Mesenchymal stem cell (in vitro differentiated cells and primary cell): Measurements from ENCODE around the gene CDC42BPA.
A peak's percentile ranks its signal among the peaks of the same experiment; 100 is the strongest.

Source experiments
- DNase-seq: peaks from one replicate; pipeline ENCODE4 v3.0.0-alpha.2; 2013
- H2AFZ ChIP-seq: one replicate; pipeline ENCODE4 v1.6.1; 2013; ENCODE audit warnings: low read depth, mild to moderate bottlenecking, control low read depth, inconsistent platforms, low read length, moderate library complexity
- H2AK5ac ChIP-seq: 2 replicates; pipeline ENCODE4 v1.6.1; 2013; ENCODE audit warnings: low read length, moderate library complexity, mild to moderate bottlenecking, inconsistent platforms; ENCODE audit not compliant: severe bottlenecking
- H2BK120ac ChIP-seq: one replicate; pipeline ENCODE4 v1.6.1; 2013; ENCODE audit warnings: low read depth, mild to moderate bottlenecking, inconsistent platforms, low read length, moderate library complexity
- H2BK12ac ChIP-seq, 2 experiments: one replicate each; pipeline ENCODE4 v1.6.1; 2013; ENCODE audit warnings: inconsistent platforms in 2 of 2, low read length in 2 of 2, mild to moderate bottlenecking in 2 of 2, moderate library complexity in 2 of 2, control low read depth in 1 of 2
- H2BK15ac ChIP-seq: one replicate; pipeline ENCODE4 v1.6.1; 2013; ENCODE audit warnings: mild to moderate bottlenecking, low read depth, inconsistent platforms; ENCODE audit not compliant: poor library complexity, severe bottlenecking
- H2BK5ac ChIP-seq: 2 replicates; pipeline ENCODE4 v1.6.1; 2013; ENCODE audit warnings: low read depth, mild to moderate bottlenecking, low read length, control low read depth, inconsistent platforms; ENCODE audit not compliant: poor library complexity, severe bottlenecking
- H3K14ac ChIP-seq, 2 experiments: one replicate each; pipeline ENCODE4 v1.6.1; 2013; ENCODE audit warnings: inconsistent platforms in 2 of 2, low read length in 2 of 2, control low read depth in 1 of 2, mild to moderate bottlenecking in 1 of 2, moderate library complexity in 1 of 2
- H3K18ac ChIP-seq, 2 experiments: one replicate each; pipeline ENCODE4 v1.6.1; 2013; ENCODE audit warnings: inconsistent platforms in 2 of 2, low read length in 2 of 2, control low read depth in 1 of 2, low read depth in 1 of 2, mild to moderate bottlenecking in 1 of 2
- H3K23ac ChIP-seq, 2 experiments: one replicate each; pipeline ENCODE4 v1.6.1; 2013; ENCODE audit warnings: inconsistent platforms in 2 of 2, low read length in 2 of 2, mild to moderate bottlenecking in 2 of 2, moderate library complexity in 2 of 2, control low read depth in 1 of 2
- H3K27ac ChIP-seq: 2 replicates; pipeline ENCODE4 v1.5.1; 2013; ENCODE audit warnings: mild to moderate bottlenecking, moderate library complexity, low read length, control low read depth, inconsistent platforms; ENCODE audit not compliant: poor library complexity, severe bottlenecking
- H3K27me3 ChIP-seq, 2 experiments: 2 replicates each; pipeline versions ENCODE4 v1.6.1 to v1.7.0; 2013; ENCODE audit warnings: low read length in 2 of 2, mild to moderate bottlenecking in 2 of 2, moderate library complexity in 2 of 2, control low read depth in 1 of 2, inconsistent platforms in 1 of 2; ENCODE audit not compliant: control insufficient read depth in 1 of 2, insufficient read depth in 1 of 2
- H3K36me3 ChIP-seq, 2 experiments: 2 replicates each; pipeline versions ENCODE4 v1.6.1 to v1.7.0; 2013; ENCODE audit warnings: low read length in 2 of 2, control low read depth in 1 of 2, inconsistent platforms in 1 of 2, low read depth in 1 of 2, mild to moderate bottlenecking in 1 of 2; ENCODE audit not compliant: insufficient read depth in 2 of 2, control insufficient read depth in 1 of 2
- H3K4ac ChIP-seq, 2 experiments: one replicate each; pipeline ENCODE4 v1.6.1; 2013; ENCODE audit warnings: inconsistent platforms in 2 of 2, low read length in 2 of 2, mild to moderate bottlenecking in 2 of 2, moderate library complexity in 2 of 2, control low read depth in 1 of 2, low read depth in 1 of 2
- H3K4me1 ChIP-seq: 2 replicates; pipeline ENCODE4 v1.6.1; 2013; ENCODE audit warnings: low read depth, low read length, control low read depth; ENCODE audit not compliant: control insufficient read depth, insufficient read depth
- H3K4me2 ChIP-seq: 2 replicates; pipeline ENCODE4 v1.6.1; 2013; ENCODE audit warnings: low read length, mild to moderate bottlenecking, inconsistent platforms; ENCODE audit not compliant: poor library complexity, severe bottlenecking
- H3K4me3 ChIP-seq, 2 experiments: 2 replicates each; pipeline versions ENCODE4 v1.5.1 to v1.7.0; 2013; ENCODE audit warnings: low read length in 2 of 2, mild to moderate bottlenecking in 2 of 2, control low read depth in 1 of 2, low read depth in 1 of 2; ENCODE audit not compliant: insufficient read depth in 1 of 2
- H3K79me1 ChIP-seq: replicated peaks from 2 replicates; pipeline ENCODE4 v1.6.1; 2013; ENCODE audit warnings: mild to moderate bottlenecking, control low read depth, low read length, inconsistent platforms; ENCODE audit not compliant: poor library complexity, severe bottlenecking
- H3K9ac ChIP-seq: 2 replicates; pipeline ENCODE4 v1.7.0; 2013; ENCODE audit warnings: mild to moderate bottlenecking, low read length, moderate library complexity
- H3K9me3 ChIP-seq: 2 replicates; pipeline ENCODE4 v1.7.0; 2013; ENCODE audit warnings: mild to moderate bottlenecking, low read length; ENCODE audit not compliant: control insufficient read depth
- H4K8ac ChIP-seq: one replicate; pipeline ENCODE4 v1.6.1; 2013; ENCODE audit warnings: inconsistent platforms, mild to moderate bottlenecking, low read length, moderate library complexity
- H4K91ac ChIP-seq: one replicate; pipeline ENCODE4 v1.6.1; 2013; ENCODE audit warnings: mild to moderate bottlenecking, low read length, inconsistent platforms
- WGBS: methylation state at CpG from one replicate; pipeline ENCODE4 v1.1.7; 2013; ENCODE audit warnings: mixed read lengths; 5-methylcytosine and 5-hydroxymethylcytosine counted together

The CDC42BPA gene

DNA sequence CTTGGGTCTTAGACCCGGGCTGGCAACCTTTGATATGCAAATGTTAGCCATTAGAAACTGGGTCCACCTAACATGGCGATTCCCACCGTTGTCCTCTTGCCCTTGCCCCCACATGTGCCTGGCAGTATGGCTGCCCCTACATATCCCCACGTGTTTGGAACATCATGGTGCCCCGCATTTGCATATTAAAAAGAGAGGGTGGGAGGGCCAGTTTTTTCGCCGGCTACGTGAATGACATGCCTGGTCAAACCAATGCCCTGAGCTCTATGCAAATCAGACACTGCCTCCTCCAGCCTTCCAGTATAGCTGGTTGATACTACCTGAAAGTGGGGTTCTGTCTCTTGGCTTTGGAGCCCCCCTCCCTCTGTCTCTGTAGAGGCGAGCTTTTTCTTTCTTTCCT lies 133.0 kb downstream of the CDC42BPA start:
- 75% methylated on average over 9 of the region's 9 CpGs for WGBS

DNA sequence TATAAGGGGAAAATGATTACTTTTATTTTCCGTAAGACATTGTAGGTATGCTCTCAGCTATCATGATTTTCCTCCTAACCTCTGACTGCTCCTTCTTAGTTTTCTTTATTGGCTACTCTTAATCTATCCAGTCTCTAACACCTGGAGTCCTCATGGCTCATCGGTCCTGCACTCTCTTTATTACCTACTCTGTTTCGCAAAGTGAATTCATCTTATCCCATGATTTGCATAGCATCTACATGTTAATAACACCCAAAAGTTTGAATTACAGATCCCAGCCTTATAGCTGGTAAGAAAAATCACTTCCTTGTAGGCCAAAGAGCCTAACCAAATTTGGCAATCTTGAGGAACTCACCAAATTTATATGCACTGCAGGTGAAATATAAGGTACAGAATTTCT lies 136.3 kb downstream of the CDC42BPA start:
- Histone ChIP-seq H4K8ac (no peak overlapping the region), H2BK120ac (no peak overlapping the region), H3K4me2 (no peak overlapping the region), H3K9ac (no peak overlapping the region), H3K36me3 (peaks cover 5 to 21% of the 10 kb centered on the region in 2 experiments), H3K27me3 (no peaks in the 10 kb centered on the region), H3K23ac (no peak overlapping the region), H3K27ac (no peak overlapping the region), H2BK12ac (no peak overlapping the region), H3K18ac (no peak overlapping the region), H3K9me3 (no peaks in the 10 kb centered on the region), H4K91ac (no peak overlapping the region), H2AFZ (no peak overlapping the region), H2BK15ac (no peak overlapping the region), H2BK5ac (no peak overlapping the region), H3K4me1 (no peaks in the 10 kb centered on the region), H2AK5ac (no peak overlapping the region), H3K4me3 (no peak overlapping the region), H3K14ac (no peak overlapping the region), H3K79me1 (peaks cover 21% of the 10 kb centered on the region), H3K4ac (no peak overlapping the region)
- no peak for DNase-seq
- WGBS, result 95% methylated on average over 3 of the region's 3 CpGs

More for the DNA sequence above, 133.0 kb downstream of the CDC42BPA start:
- Histone ChIP-seq H3K27ac (no peak overlapping the region), H2AK5ac (no peak overlapping the region), H2BK12ac (no peak overlapping the region), H2AFZ (no peak overlapping the region), H4K91ac (no peak overlapping the region), H3K18ac (no peak overlapping the region), H3K4me1 (no peaks in the 10 kb centered on the region), H3K9ac (no peak overlapping the region), H2BK120ac (no peak overlapping the region), H3K4ac (no peak overlapping the region), H3K9me3 (no peaks in the 10 kb centered on the region), H3K27me3 (no peaks in the 10 kb centered on the region), H3K4me3 (no peak overlapping the region), H2BK5ac (no peak overlapping the region), H3K79me1 (peaks cover 17% of the 10 kb centered on the region), H4K8ac (no peak overlapping the region), H3K4me2 (no peak overlapping the region), H2BK15ac (no peak overlapping the region), H3K23ac (no peak overlapping the region), H3K36me3 (peaks cover 0 to 14% of the 10 kb centered on the region in 2 experiments), H3K14ac (no peak overlapping the region)
- DNase-seq, result no peak

DNA sequence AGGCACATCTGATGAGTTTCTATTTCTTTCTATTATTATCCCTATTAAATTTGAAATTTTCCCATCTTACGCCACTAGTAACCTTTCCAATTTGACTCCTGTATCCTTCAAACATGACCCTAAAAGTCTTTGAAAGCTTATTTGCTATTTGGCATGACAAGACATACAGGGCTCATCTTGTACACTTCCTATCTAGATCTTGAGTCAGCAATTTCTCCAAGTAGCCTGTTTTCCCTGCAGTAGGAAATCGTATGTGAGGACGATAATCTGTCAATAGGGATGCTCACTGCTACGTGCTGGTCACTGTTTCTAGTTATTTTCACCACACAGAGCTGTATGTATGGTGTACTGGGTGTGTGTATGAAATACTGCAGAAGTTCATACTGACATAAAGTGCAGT lies 142.7 kb downstream of the CDC42BPA start:
- peaks cover 5 to 7% of the 10 kb centered on the region in 2 experiments for H3K36me3 ChIP-seq
- 96% methylated on average over 4 of the region's 4 CpGs for WGBS
- H3K4me2 ChIP-seq, result no peak overlapping the region
- H3K27me3 ChIP-seq, result no peaks in the 10 kb centered on the region
- DNase-seq, result no peak
- no peak overlapping the region for H2BK15ac ChIP-seq
- H4K8ac ChIP-seq, result no peak overlapping the region
- H3K4me1 ChIP-seq, result no peaks in the 10 kb centered on the region
- H3K9me3 ChIP-seq, result no peaks in the 10 kb centered on the region
- no peak overlapping the region for H3K4ac ChIP-seq
- H2AK5ac ChIP-seq, result no peak overlapping the region
- H2BK12ac ChIP-seq, result no peak overlapping the region
- H2AFZ ChIP-seq, result no peak overlapping the region
- H3K18ac ChIP-seq, result no peak overlapping the region
- no peak overlapping the region for H3K4me3 ChIP-seq
- H3K23ac ChIP-seq, result no peak overlapping the region
- no peak overlapping the region for H3K27ac ChIP-seq
- no peak overlapping the region for H4K91ac ChIP-seq
- H3K79me1 ChIP-seq, result peaks cover 18% of the 10 kb centered on the region
- no peak overlapping the region for H3K14ac ChIP-seq
- H2BK5ac ChIP-seq, result no peak overlapping the region
- H2BK120ac ChIP-seq, result no peak overlapping the region
- no peak overlapping the region for H3K9ac ChIP-seq

DNA sequence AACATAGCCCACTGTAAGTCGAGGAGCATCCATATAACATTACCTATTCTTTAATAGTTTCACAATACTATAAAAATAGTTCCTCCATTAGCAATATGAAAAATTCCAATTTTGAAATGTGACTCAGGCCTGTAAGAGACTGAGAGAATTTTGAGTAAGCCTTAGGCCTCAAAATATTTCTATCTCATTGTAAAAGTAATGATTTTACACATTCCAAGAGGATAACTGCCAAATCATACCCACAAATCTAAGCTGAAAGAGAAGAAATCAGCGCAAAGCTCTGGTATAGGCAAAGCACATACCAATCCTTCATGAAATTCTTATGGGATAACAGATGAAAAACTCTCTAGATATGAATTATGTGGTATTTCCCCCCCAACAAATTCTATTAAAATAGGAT lies 144.1 kb downstream of the CDC42BPA start:
- H3K9ac ChIP-seq, result peak overlapping the region; percentile 33
- no peaks in the 10 kb centered on the region for H3K9me3 ChIP-seq
- peaks cover 2 to 4% of the 10 kb centered on the region in 2 experiments for H3K36me3 ChIP-seq
- H4K8ac ChIP-seq, result no peak overlapping the region
- H3K4me1 ChIP-seq, result no peaks in the 10 kb centered on the region
- no peak overlapping the region for H3K23ac ChIP-seq
- no peak overlapping the region for H2BK120ac ChIP-seq
- no peak for DNase-seq
- H3K27me3 ChIP-seq, result no peaks in the 10 kb centered on the region
- no peak overlapping the region for H3K27ac ChIP-seq
- no peak overlapping the region for H2AK5ac ChIP-seq
- no peak overlapping the region for H4K91ac ChIP-seq
- H3K4ac ChIP-seq, result no peak overlapping the region
- no peak overlapping the region for H3K4me3 ChIP-seq
- H2BK12ac ChIP-seq, result no peak overlapping the region
- no peak overlapping the region for H3K4me2 ChIP-seq
- no peak overlapping the region for H3K18ac ChIP-seq
- no peak overlapping the region for H2AFZ ChIP-seq
- no peak overlapping the region for H2BK15ac ChIP-seq
- peaks cover 17% of the 10 kb centered on the region for H3K79me1 ChIP-seq
- H3K14ac ChIP-seq, result no peak overlapping the region
- H2BK5ac ChIP-seq, result no peak overlapping the region
- no CpG with 5 or more reads among the region's 2 CpGs for WGBS
